Endothelial cell (in vitro differentiated cells): ENCODE measurements around the gene PATE4. TPM values are rescaled to one million over a fixed set of nuclear protein-coding genes. Genes with fewer than 3 reads are reported as not detected.

Experiments
- DNase-seq: peaks from one replicate; pipeline ENCODE4 v3.0.0; 2021; ENCODE audit warnings: low spot score
- H3K27ac Mint-ChIP-seq: one replicate; pipeline ENCODE4 v1.8.0; 2021; ENCODE audit warnings: mixed read lengths, inconsistent platforms; ENCODE audit not compliant: unreplicated experiment
- H3K27me3 Mint-ChIP-seq: one replicate; pipeline ENCODE4 v1.8.0; 2021; ENCODE audit warnings: mild to moderate bottlenecking, moderate library complexity, mixed read lengths, inconsistent platforms; ENCODE audit not compliant: unreplicated experiment
- H3K36me3 Mint-ChIP-seq: one replicate; pipeline ENCODE4 v1.8.0; 2021; ENCODE audit warnings: mild to moderate bottlenecking, low read depth, mixed read lengths, inconsistent platforms; ENCODE audit not compliant: unreplicated experiment
- H3K4me1 Mint-ChIP-seq: one replicate; pipeline ENCODE4 v1.8.0; 2021; ENCODE audit warnings: mild to moderate bottlenecking, mixed read lengths, inconsistent platforms; ENCODE audit not compliant: unreplicated experiment
- H3K4me3 Mint-ChIP-seq: one replicate; pipeline ENCODE4 v1.8.0; 2021; ENCODE audit warnings: mild to moderate bottlenecking, mixed read lengths, inconsistent platforms; ENCODE audit not compliant: unreplicated experiment
- H3K9me3 Mint-ChIP-seq: one replicate; pipeline ENCODE4 v1.8.0; 2021; ENCODE audit warnings: mixed read lengths, inconsistent platforms; ENCODE audit not compliant: unreplicated experiment
- CTCF ChIP-seq: fragments of 200-600 bp; sonication (generic); IDR thresholded peaks from one replicate; pipeline ENCODE4 v1.5.0; 2021; ENCODE audit warnings: antibody characterized with exemption; ENCODE audit not compliant: unreplicated experiment
- long read RNA-seq: library from polyadenylated mRNA; unstranded; transcript quantifications from one replicate; pipeline ENCODE4 v2.0.0, GENCODE V29; 2020; ENCODE audit not compliant: unreplicated experiment
- total RNA-seq: library from RNA; stranded (reverse); fragmentation: NEBNext Ultra II Directional; extraction: Animal tissue kit (Norgen Biotek cat#: 25700); gene quantifications from one replicate; pipeline ENCODE4 v1.2.1, GENCODE V29; 2021; ENCODE audit not compliant: unreplicated experiment

The PATE4 gene
- 0.31 TPM for total RNA-seq
- long read RNA-seq: 0 reads

GRCh38 chr11:125833016-125833415 lies at the start of gene PATE4:
TSS of gene PATE4 (plus strand) at chr11:125833316. CDS start at chr11:125833360, 44 bp downstream.
- no peaks in the 10 kb centered on the region for H3K9me3 Mint-ChIP-seq
- H3K4me1 Mint-ChIP-seq: no peaks in the 10 kb centered on the region
- no peak within 1 kb of the TSS for H3K27ac Mint-ChIP-seq
- TF ChIP-seq CTCF: no peak
- no peak within 1 kb of the TSS for H3K4me3 Mint-ChIP-seq
- H3K36me3 Mint-ChIP-seq: no peaks in the 10 kb centered on the region
- H3K27me3 Mint-ChIP-seq: peaks cover 3% of the 10 kb centered on the region
- DNase-seq: no peak

- no peak for DNase-seq
- Mint-ChIP-seq H3K9me3 (no peaks in the 10 kb centered on the region), H3K36me3 (no peaks in the 10 kb centered on the region), H3K27ac (no peak overlapping the region), H3K4me1 (peaks cover 7% of the 10 kb centered on the region), H3K4me3 (no peak overlapping the region), H3K27me3 (no peaks in the 10 kb centered on the region)
- no peak for TF ChIP-seq CTCF
These were observed 48.4 kb upstream of the PATE4 start for GRCh38 chr11:125784678-125785077.

- peak; percentile 5 for DNase-seq
- Mint-ChIP-seq H3K9me3 (no peaks in the 10 kb centered on the region), H3K27me3 (peaks cover 1% of the 10 kb centered on the region), H3K4me3 (no peak within 1 kb of the TSS), H3K36me3 (no peaks in the 10 kb centered on the region), H3K4me1 (peaks cover 7% of the 10 kb centered on the region), H3K27ac (peak within 1 kb of the TSS; percentile 3)
- no peak for TF ChIP-seq CTCF
These were observed 45.3 kb upstream of the PATE4 start, which contains the start of gene PATE3 for GRCh38 chr11:125787827-125788226. TSS of gene PATE3 (plus strand) at chr11:125788127. CDS start at chr11:125788152, 25 bp downstream.

- no peak overlapping the region for H3K4me3 Mint-ChIP-seq
- no peaks in the 10 kb centered on the region for H3K36me3 Mint-ChIP-seq
- no peak overlapping the region for H3K27ac Mint-ChIP-seq
- no peak for TF ChIP-seq CTCF
- H3K4me1 Mint-ChIP-seq: peaks cover 7% of the 10 kb centered on the region
- no peak for DNase-seq
- peaks cover 1% of the 10 kb centered on the region for H3K27me3 Mint-ChIP-seq
- H3K9me3 Mint-ChIP-seq: no peaks in the 10 kb centered on the region
These were observed 42.3 kb upstream of the PATE4 start for GRCh38 chr11:125790825-125791224.

GRCh38 chr11:125797641-125798040 lies 35.5 kb upstream of the PATE4 start:
- H3K4me1 Mint-ChIP-seq: peaks cover 8% of the 10 kb centered on the region
- H3K9me3 Mint-ChIP-seq: no peaks in the 10 kb centered on the region
- DNase-seq: no peak
- no peaks in the 10 kb centered on the region for H3K27me3 Mint-ChIP-seq
- no peak for TF ChIP-seq CTCF
- no peak overlapping the region for H3K4me3 Mint-ChIP-seq
- H3K36me3 Mint-ChIP-seq: peaks cover 3% of the 10 kb centered on the region
- no peak overlapping the region for H3K27ac Mint-ChIP-seq
